ENCODE results near the gene PALLD.

Gene PALLD

GRCh38 chr4:168864821-168865541 is 368.1 kb downstream of the PALLD start:
- DNase-seq = no peak

- DNase-seq = no peak
Observed at GRCh38 chr4:168865854-168866253, 369.0 kb downstream of the PALLD start.

GRCh38 chr4:168866635-168867034 is 369.8 kb downstream of the PALLD start:
- no peak for DNase-seq

GRCh38 chr4:168867128-168867527 is 370.3 kb downstream of the PALLD start:
- no peak for DNase-seq

GRCh38 chr4:168868044-168868781 is 371.4 kb downstream of the PALLD start:
- DNase-seq = peak in 1 of 2 experiments; percentile 11

- DNase-seq = no peak
Observed at GRCh38 chr4:168868802-168869201, 371.9 kb downstream of the PALLD start.

GRCh38 chr4:168870004-168870403 is 373.2 kb downstream of the PALLD start:
- no peak for DNase-seq

GRCh38 chr4:168871632-168872031 is 374.8 kb downstream of the PALLD start:
- DNase-seq = no peak

- DNase-seq = no peak
Observed at GRCh38 chr4:168874083-168874482, 377.2 kb downstream of the PALLD start.

- DNase-seq = no peak
Observed at GRCh38 chr4:168876106-168876505, 379.3 kb downstream of the PALLD start.

GRCh38 chr4:168877511-168878491 is 380.9 kb downstream of the PALLD start:
- peak; percentile 18 to 30 for DNase-seq

GRCh38 chr4:168878623-168879022 is 381.8 kb downstream of the PALLD start:
- DNase-seq = no peak

GRCh38 chr4:168879188-168879587 is 382.3 kb downstream of the PALLD start:
- no peak for DNase-seq

GRCh38 chr4:168880072-168880675 is 383.3 kb downstream of the PALLD start:
- no peak for DNase-seq

- no peak for DNase-seq
Observed at GRCh38 chr4:168880811-168881595, 384.2 kb downstream of the PALLD start.

GRCh38 chr4:168881781-168882420 is 385.0 kb downstream of the PALLD start:
- DNase-seq = no peak

GRCh38 chr4:168882650-168883233 is 385.9 kb downstream of the PALLD start:
- DNase-seq = no peak

GRCh38 chr4:168883513-168883912 is 386.7 kb downstream of the PALLD start:
- no peak for DNase-seq

GRCh38 chr4:168884251-168885124 is 387.6 kb downstream of the PALLD start:
- DNase-seq = no peak

GRCh38 chr4:168885400-168885799 is 388.5 kb downstream of the PALLD start:
- no peak for DNase-seq
